OCI-LY3 (cell line): ENCODE measurements around the gene OTOGL.

Source experiments
- CTCF ChIP-seq: fragments of 200-600, 300-600 bp; sonication (generic); IDR thresholded peaks from 2 replicates; pipeline ENCODE4 v1.5.1; 2014; ENCODE audit warnings: antibody characterized with exemption, low read length, low read depth
- EZH2phosphoT487 ChIP-seq: fragments of 200-600 bp; shearing (Covaris generic); IDR thresholded peaks from 2 replicates; pipeline ENCODE4 v1.6.1; 2018; ENCODE audit warnings: antibody characterized with exemption, mixed run types, low read depth

GRCh38 chr12:80101126-80101525, 1.8 kb downstream of the OTOGL start:
- TF ChIP-seq CTCF (no peak), EZH2phosphoT487 (no peak)
